CD8-positive, alpha-beta memory T cell (primary cell): Measurements from ENCODE around the gene TSEN2. TPM values are rescaled to one million over a fixed set of nuclear protein-coding genes. Genes with fewer than 3 reads are reported as not detected.
A peak's percentile ranks its signal among the peaks of the same experiment; 100 is the strongest.
"Not testable (repeated sequence)": the region's sequence is repeated elsewhere in the genome, so short reads cannot be mapped to it uniquely, and the experiment has no call there.

Experiments used
- CTCF ChIA-PET: fragments of 350-600 bp; sonication (Branson Sonifier 250); formaldehyde crosslinking; loops from one replicate; lab custom pipeline; 2021; ENCODE audit warnings: antibody characterized with exemption; lab: Charles Lee
- POLR2A ChIA-PET: fragments of 350-600 bp; sonication (Branson Sonifier 250); formaldehyde crosslinking; loops from one replicate; lab custom pipeline; 2021; ENCODE audit warnings: antibody characterized with exemption; lab: Charles Lee
- DNase-seq, 5 donors: peaks; one replicate each; pipeline versions ENCODE4 v3.0.0 to v3.0.0-alpha.2; 2020 to 2022; ENCODE audit warnings: mixed read lengths in 1 of 5
- H3K27ac ChIP-seq: one replicate; pipeline ENCODE4 v1.7.0; 2013; ENCODE audit warnings: low read depth, mild to moderate bottlenecking, low read length, moderate library complexity
- H3K27me3 ChIP-seq: 2 replicates; pipeline ENCODE4 v1.7.0; 2013; ENCODE audit warnings: low read length, mild to moderate bottlenecking; ENCODE audit not compliant: insufficient read depth, poor library complexity, severe bottlenecking
- H3K36me3 ChIP-seq: 2 replicates; pipeline ENCODE4 v1.7.0; 2013; ENCODE audit warnings: mild to moderate bottlenecking, low read length, moderate library complexity; ENCODE audit not compliant: insufficient read depth
- H3K4me1 ChIP-seq: 2 replicates; pipeline ENCODE4 v1.7.0; 2013; ENCODE audit warnings: mild to moderate bottlenecking, low read length, moderate library complexity; ENCODE audit not compliant: insufficient read depth
- H3K4me3 ChIP-seq: 2 replicates; pipeline ENCODE4 v1.7.0; 2013; ENCODE audit warnings: mild to moderate bottlenecking, low read length
- H3K9me3 ChIP-seq: 2 replicates; pipeline ENCODE4 v1.7.0; 2013; ENCODE audit warnings: mild to moderate bottlenecking, low read length
- H3K27ac Mint-ChIP-seq, 8 donors: one replicate each; pipeline ENCODE4 v1.8.0; 2020 to 2021; ENCODE audit warnings: mixed read lengths in 8 of 8, mild to moderate bottlenecking in 6 of 8, inconsistent platforms in 3 of 8, moderate library complexity in 3 of 8
- H3K27me3 Mint-ChIP-seq, 2 donors: one replicate each; pipeline ENCODE4 v1.8.0; 2020 to 2021; ENCODE audit warnings: mixed read lengths in 2 of 2, mild to moderate bottlenecking in 1 of 2, moderate library complexity in 1 of 2
- H3K36me3 Mint-ChIP-seq, 3 donors: one replicate each; pipeline ENCODE4 v1.8.0; 2020 to 2021; ENCODE audit warnings: mixed read lengths in 3 of 3, inconsistent platforms in 1 of 3, mild to moderate bottlenecking in 1 of 3
- H3K4me1 Mint-ChIP-seq, 3 donors: one replicate each; pipeline ENCODE4 v1.8.0; 2020 to 2021; ENCODE audit warnings: mixed read lengths in 3 of 3, inconsistent platforms in 1 of 3, mild to moderate bottlenecking in 1 of 3
- H3K4me3 Mint-ChIP-seq, 7 donors: one replicate each; pipeline ENCODE4 v1.8.0; 2020 to 2021; ENCODE audit warnings: mixed read lengths in 7 of 7, mild to moderate bottlenecking in 6 of 7, moderate library complexity in 4 of 7, inconsistent platforms in 2 of 7
- H3K9me3 Mint-ChIP-seq, 5 donors: one replicate each; pipeline ENCODE4 v1.8.0; 2020 to 2022; ENCODE audit warnings: mixed read lengths in 5 of 5, mild to moderate bottlenecking in 3 of 5, moderate library complexity in 2 of 5, inconsistent platforms in 1 of 5
- polyA plus RNA-seq: library from polyadenylated mRNA; unstranded; fragments of 300-500 nt; fragmentation: Illumina TruSeq; gene quantifications from one replicate; pipeline ENCODE4 v1.2.3, GENCODE V29; 2021
- total RNA-seq, 2 experiments: library from RNA; stranded (reverse); gene quantifications; one replicate each; pipeline ENCODE4 v1.2.3, GENCODE V29; 2021

TSEN2 gene
- total and polyA plus RNA-seq, 3 experiments from 2014 or later: 13.1 to 30.3 (median 29.8) TPM

- no peak overlapping the region for H3K4me3 Mint-ChIP-seq
- no peaks in the 10 kb centered on the region for H3K4me1 Mint-ChIP-seq
- H3K27ac Mint-ChIP-seq: no peak overlapping the region
- POLR2A ChIA-PET: no interaction called here
- no peaks in the 10 kb centered on the region for H3K36me3 Mint-ChIP-seq
- Histone ChIP-seq H3K4me3 (no peak overlapping the region), H3K4me1 (no peaks in the 10 kb centered on the region), H3K9me3 (no peaks in the 10 kb centered on the region), H3K36me3 (no peaks in the 10 kb centered on the region), H3K27ac (no peak overlapping the region), H3K27me3 (no peaks in the 10 kb centered on the region)
- H3K9me3 Mint-ChIP-seq: no peaks in the 10 kb centered on the region
- CTCF ChIA-PET: no interaction called here
- DNase-seq: no peak
- peaks cover 5 to 19% of the 10 kb centered on the region in 2 donors for H3K27me3 Mint-ChIP-seq
Observed at GRCh38 chr3:12442654-12443501, 41.4 kb upstream of the TSEN2 start.

DNA sequence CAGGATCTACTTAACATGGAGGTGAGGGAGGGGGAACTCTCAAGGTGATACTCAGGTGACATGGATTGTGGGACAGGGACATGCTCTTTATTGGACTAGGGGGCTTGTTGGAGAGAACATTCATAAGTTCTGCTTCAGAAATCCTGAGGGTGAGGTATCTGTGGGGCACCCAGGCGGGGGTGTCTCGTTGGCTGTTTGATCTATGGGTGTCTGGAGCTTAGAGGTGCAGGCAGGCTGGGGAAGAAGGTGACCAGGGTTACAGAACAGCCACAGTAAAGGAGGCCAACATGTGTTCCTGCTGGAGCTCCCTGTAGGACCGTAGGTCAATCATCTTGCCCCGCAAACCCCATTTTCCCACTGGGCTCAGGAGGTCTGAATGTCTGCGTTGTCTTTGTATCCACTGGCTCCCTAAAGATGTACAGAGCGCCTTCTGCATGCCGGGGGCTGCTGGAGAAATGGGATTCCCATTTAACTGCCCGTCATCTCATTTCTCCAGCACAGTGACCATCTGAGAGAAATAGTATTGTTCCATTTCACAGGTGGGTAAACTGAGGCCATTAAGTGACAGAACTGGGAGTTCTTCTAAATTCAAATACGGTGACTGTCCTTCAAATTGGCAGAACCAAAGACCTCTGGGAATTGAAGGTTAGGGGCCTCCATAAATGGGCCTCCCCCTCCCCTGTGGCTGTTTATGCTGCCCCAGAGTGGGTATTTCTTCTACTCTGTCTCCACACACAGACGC is 40.3 kb upstream of the TSEN2 start:
- Mint-ChIP-seq H3K27ac (no peak overlapping the region), H3K4me1 (no peaks in the 10 kb centered on the region), H3K36me3 (no peaks in the 10 kb centered on the region), H3K9me3 (no peaks in the 10 kb centered on the region), H3K4me3 (no peak overlapping the region), H3K27me3 (peaks cover 6 to 19% of the 10 kb centered on the region in 2 donors)
- no peak for DNase-seq
- CTCF ChIA-PET: no interaction called here
- Histone ChIP-seq H3K27me3 (no peaks in the 10 kb centered on the region), H3K9me3 (no peaks in the 10 kb centered on the region), H3K4me3 (no peak overlapping the region), H3K27ac (no peak overlapping the region), H3K4me1 (no peaks in the 10 kb centered on the region), H3K36me3 (no peaks in the 10 kb centered on the region)
- POLR2A ChIA-PET: no interaction called here

DNA sequence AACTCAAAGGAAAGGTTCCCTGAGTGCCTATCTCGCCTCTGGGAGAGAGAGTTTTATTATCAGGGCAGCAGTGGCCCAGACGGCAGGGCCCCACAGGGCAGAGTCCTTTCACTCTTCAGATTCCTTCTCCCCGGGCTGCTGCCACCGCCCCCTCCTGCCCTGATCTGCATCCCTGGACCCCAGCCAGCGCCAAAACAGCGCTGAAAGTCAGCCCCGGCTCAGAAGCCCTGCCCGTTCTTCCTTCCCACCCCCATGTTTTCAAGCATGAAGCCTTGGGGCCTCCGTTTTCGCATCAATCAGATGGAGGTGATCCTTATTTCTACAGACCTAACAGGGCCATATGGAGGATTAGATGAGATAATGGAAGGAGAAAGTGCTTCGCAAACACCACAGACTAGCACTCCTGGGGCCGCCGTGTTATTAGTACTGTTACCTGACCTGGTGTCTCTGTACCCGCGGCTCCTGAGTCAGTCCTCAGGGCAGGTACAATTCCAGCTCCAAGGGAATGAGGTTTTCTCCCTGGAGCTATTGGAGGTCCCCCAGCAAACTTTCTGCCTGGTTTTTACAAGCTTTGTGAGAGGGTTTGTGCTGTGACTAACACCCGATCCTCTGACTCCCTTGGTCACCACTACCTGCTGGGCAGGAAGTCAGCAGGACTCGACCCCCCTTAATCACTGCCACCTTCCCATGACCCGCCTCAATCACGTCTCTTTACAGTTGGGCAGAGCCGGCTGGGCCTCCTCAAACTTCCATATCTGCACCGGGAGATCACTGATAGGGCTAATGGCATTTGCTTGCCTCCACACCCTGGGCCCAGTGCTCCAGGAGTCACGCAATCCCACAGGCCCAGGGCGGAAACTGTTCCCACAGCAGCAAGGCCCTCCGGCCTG is 39.5 kb upstream of the TSEN2 start:
- no peaks in the 10 kb centered on the region for H3K36me3 Mint-ChIP-seq
- CTCF ChIA-PET: no interaction called here
- Histone ChIP-seq H3K36me3 (no peaks in the 10 kb centered on the region), H3K27me3 (no peaks in the 10 kb centered on the region), H3K27ac (no peak overlapping the region), H3K4me1 (no peaks in the 10 kb centered on the region), H3K4me3 (no peak overlapping the region), H3K9me3 (no peaks in the 10 kb centered on the region)
- no peaks in the 10 kb centered on the region for H3K4me1 Mint-ChIP-seq
- no peak for DNase-seq
- no peak overlapping the region for H3K27ac Mint-ChIP-seq
- no peaks in the 10 kb centered on the region for H3K9me3 Mint-ChIP-seq
- POLR2A ChIA-PET: no interaction called here
- H3K4me3 Mint-ChIP-seq: no peak overlapping the region
- H3K27me3 Mint-ChIP-seq: peaks cover 6 to 19% of the 10 kb centered on the region in 2 donors

GRCh38 chr3:12445523-12446240 is 38.6 kb upstream of the TSEN2 start:
- H3K9me3 Mint-ChIP-seq: no peaks in the 10 kb centered on the region
- Histone ChIP-seq H3K27ac (no peak overlapping the region), H3K27me3 (no peaks in the 10 kb centered on the region), H3K9me3 (no peaks in the 10 kb centered on the region), H3K4me1 (no peaks in the 10 kb centered on the region), H3K4me3 (no peak overlapping the region), H3K36me3 (no peaks in the 10 kb centered on the region)
- peak overlapping the region in 1 of 8 donors; percentile 35 for H3K27ac Mint-ChIP-seq
- CTCF ChIA-PET: no interaction called here
- no peak for DNase-seq
- H3K36me3 Mint-ChIP-seq: no peaks in the 10 kb centered on the region
- POLR2A ChIA-PET: no interaction called here
- peaks cover 6 to 19% of the 10 kb centered on the region in 2 donors for H3K27me3 Mint-ChIP-seq
- H3K4me3 Mint-ChIP-seq: no peak overlapping the region
- H3K4me1 Mint-ChIP-seq: no peaks in the 10 kb centered on the region

GRCh38 chr3:12446298-12446697 is 38.0 kb upstream of the TSEN2 start:
- Mint-ChIP-seq H3K27me3 (peaks cover 6 to 19% of the 10 kb centered on the region in 2 donors), H3K36me3 (no peaks in the 10 kb centered on the region), H3K4me3 (no peak overlapping the region), H3K4me1 (no peaks in the 10 kb centered on the region), H3K27ac (no peak overlapping the region), H3K9me3 (no peaks in the 10 kb centered on the region)
- POLR2A ChIA-PET: no interaction called here
- Histone ChIP-seq H3K4me3 (no peak overlapping the region), H3K36me3 (no peaks in the 10 kb centered on the region), H3K4me1 (no peaks in the 10 kb centered on the region), H3K27me3 (no peaks in the 10 kb centered on the region), H3K27ac (no peak overlapping the region), H3K9me3 (no peaks in the 10 kb centered on the region)
- DNase-seq: no peak
- CTCF ChIA-PET: no interaction called here

DNA sequence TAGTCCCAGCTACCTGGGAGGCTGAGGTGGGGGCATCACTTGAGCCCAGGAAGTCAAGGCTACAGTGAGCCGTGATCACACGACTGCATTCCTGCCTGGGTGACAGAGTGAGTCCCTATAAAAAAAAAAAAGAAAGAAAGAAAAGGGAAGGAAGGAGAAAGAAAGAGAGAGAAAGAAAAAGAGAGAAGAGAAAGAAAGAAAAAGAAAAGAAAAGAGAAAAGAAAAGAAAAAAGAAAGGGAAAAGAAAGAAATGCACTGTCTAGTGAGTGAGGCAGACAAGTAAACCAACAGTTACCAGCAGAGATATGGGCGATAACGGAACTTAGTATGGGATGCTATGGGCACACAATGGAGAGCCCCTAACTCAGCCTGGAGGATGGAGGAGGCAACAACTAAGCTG is 37.2 kb upstream of the TSEN2 start:
- no peaks in the 10 kb centered on the region for H3K9me3 Mint-ChIP-seq

DNA sequence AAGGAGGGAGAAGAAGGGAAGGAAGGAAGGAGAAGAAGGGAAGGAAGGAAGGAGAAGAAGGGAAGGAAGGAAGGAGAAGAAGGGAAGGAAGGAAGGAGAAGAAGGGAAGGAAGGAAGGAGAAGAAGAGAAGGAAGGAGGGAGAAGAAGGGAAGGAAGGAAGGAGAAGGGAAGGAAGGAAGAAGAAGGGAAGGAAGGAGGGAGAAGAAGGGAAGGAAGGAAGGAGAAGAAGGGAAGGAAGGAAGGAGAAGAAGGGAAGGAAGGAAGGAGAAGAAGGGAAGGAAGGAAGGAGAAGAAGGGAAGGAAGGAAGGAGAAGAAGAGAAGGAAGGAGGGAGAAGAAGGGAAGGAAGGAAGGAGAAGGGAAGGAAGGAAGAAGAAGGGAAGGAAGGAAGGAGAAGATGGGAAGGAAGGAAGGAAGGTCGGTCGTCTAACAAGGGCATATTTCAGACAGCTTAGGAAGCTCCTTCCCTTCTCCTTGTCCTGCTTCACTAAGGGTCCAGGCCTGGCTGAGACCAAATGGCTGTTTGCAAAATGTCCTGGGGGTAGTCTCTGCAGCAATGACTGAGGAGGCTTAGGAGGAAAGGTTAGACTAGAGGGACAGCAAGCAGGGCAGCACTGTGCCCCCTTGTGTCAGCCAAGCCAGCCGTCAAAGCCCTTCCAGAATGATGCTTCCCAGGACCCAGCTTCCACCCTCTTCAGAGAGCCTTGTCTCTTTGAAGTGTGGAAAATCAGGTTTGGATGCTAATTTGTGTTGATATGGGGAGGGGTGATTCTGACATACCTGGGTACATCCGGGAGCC is 35.7 kb upstream of the TSEN2 start:
- POLR2A ChIA-PET, DNase-seq, H3K4me1 ChIP-seq, H3K4me3 Mint-ChIP-seq, H3K27me3 ChIP-seq, H3K4me1 Mint-ChIP-seq, H3K36me3 ChIP-seq, H3K27ac Mint-ChIP-seq, CTCF ChIA-PET, H3K36me3 Mint-ChIP-seq, H3K4me3 ChIP-seq, H3K9me3 Mint-ChIP-seq, H3K9me3 ChIP-seq, H3K27ac ChIP-seq: not testable (repeated sequence)
- peaks cover 6 to 12% of the 10 kb centered on the region in 2 donors for H3K27me3 Mint-ChIP-seq

More for the DNA sequence above, 37.2 kb upstream of the TSEN2 start:
- no peaks in the 10 kb centered on the region for H3K4me1 Mint-ChIP-seq
- no peak overlapping the region for H3K4me3 Mint-ChIP-seq
- Histone ChIP-seq H3K36me3 (no peaks in the 10 kb centered on the region), H3K27ac (no peak overlapping the region), H3K4me3 (no peak overlapping the region), H3K27me3 (no peaks in the 10 kb centered on the region), H3K4me1 (no peaks in the 10 kb centered on the region), H3K9me3 (no peaks in the 10 kb centered on the region)
- H3K27ac Mint-ChIP-seq: no peak overlapping the region
- ChIA-PET POLR2A (no interaction called here), CTCF (no interaction called here)
- peaks cover 6 to 19% of the 10 kb centered on the region in 2 donors for H3K27me3 Mint-ChIP-seq
- H3K36me3 Mint-ChIP-seq: no peaks in the 10 kb centered on the region
- DNase-seq: no peak
